ENCODE measurements around the gene KCNF1.

Gene KCNF1

DNA sequence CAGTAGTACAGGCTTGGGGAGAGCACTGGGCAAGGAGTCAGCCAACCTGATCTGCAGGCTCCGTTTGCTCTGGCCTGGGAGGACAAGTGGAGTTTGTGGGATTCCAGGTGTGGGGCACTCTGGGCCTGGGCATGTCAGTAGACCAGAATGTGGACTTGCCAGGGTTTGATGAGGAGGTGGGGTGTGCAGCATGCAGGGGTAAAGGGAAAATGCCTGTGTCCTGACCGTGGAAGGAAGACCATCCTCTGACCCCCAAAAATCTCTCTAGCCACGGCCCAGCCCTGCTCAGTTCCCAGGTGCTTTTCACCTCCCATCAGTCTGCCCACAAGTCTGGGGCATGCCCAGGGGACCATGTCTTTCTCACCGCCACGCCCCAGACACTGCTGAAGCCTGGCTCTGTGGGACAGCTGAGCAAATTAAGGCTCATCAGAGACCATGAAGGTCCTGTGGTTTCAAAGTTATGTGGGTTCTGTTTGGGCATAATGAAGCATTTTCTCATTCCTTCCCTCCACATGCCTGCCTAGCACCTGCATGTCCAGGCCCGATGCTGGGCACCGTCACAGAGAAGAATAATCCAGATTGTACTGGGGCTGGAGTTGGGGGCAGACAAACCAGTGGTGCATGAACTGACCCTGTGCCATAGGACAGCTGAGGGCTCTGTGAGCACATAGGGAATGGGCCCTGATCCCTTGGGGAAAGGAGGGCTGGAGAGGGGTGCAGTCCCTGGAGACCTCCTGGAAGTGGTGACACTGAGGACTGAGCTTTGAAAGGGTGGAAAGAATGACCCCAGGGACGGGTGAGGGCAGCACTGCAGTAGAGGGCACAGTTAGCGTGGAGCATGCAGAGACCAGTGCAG is 6.5 kb upstream of the KCNF1 start:
- DNase-seq: no peak

DNA sequence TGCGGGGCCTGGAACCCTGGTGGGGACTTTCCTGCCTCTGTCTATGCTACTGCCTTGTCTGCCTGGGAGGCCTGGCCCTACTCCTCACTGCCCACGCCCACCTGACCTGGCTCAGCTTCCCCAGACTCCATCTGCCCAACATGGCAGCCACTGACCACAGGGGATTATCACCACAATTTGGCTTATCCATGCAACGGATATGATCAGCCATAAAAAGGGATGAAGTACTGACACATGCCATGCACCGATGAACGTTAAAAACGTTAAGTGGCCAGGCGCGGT is 5.9 kb upstream of the KCNF1 start:
- no peak for DNase-seq

DNA sequence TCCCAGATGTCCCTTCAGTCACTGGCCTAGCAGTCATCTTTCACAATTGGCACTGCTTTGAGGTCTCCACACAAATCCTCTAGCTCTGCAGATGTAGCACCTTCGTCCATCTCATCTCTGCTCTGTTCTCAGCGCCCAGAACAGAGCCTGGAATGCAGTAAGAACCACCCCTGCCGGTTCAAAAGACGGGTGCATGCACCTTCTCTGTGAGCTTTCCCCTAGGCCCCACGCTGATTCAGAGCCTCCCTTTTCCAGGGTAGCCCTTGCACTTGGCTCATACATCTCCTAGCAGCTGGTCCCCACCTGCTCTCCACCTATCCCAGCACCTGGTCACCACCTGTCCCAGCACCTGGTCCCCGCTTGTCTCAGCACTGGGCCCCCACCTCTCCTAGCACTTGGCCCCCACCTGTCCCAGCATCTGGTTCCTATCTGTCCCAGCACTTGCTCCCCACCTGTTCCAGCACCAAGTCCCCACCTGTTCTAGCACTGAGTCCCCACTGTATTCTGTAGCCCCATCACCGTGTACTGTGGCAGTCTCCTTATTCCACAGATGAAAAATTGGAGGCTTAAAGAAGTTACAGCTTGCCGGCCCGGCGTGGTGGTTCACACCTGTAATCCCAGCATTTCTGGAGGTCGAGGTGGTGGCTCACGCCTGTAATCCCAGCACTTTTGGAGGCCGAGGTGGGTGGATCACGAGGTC is 4.7 kb upstream of the KCNF1 start:
- peak; percentile 26 for DNase-seq

GRCh38 chr2:10908195-10908594 is 3.5 kb upstream of the KCNF1 start:
- no peak for DNase-seq

DNA sequence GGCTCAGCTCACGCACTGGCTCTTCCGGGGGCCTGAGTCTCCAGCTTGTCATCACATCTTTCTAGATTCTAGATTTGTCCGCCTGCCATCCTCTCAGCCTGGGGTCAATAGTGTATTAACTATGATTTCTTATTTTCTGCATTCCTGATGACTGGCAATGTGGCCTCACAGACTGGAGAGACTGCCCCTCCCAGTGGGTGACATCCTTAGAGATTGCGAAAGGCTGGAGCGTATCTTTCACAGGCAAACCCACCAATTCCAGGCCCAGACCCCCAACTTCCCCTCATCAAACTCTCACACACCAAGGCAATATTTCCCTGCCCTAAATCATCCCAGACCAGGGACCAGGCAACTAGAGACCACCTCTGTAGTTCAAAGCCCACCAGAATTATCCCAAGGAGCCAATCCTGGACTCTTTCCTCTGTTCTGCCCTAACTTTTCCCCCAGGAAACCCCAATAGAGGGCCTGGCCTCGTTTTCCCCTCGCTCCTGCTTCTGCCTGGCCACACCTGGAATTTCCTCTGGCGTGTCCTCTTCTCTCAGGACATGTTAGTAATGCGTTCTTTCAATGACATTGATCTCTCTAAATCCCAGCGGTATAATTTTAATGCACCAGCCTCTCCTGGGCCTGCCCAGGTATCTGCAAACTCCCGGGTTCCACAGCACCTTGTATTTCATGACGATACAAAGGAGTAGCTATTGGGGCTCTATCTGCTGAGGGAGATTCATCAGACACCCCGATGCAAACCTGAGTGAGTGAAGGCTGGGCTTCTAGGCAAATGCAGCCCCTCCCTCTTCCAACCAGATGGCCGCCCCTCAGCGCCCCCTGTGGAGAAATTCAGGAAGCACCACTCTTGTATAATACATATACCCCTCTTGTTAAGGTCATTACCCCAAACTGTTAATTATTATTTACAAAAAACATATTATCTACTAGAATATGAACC is 2.4 kb upstream of the KCNF1 start:
- DNase-seq: peak; percentile 67

GRCh38 chr2:10909996-10910341 is 1.8 kb upstream of the KCNF1 start:
- DNase-seq: peak; percentile 67

DNA sequence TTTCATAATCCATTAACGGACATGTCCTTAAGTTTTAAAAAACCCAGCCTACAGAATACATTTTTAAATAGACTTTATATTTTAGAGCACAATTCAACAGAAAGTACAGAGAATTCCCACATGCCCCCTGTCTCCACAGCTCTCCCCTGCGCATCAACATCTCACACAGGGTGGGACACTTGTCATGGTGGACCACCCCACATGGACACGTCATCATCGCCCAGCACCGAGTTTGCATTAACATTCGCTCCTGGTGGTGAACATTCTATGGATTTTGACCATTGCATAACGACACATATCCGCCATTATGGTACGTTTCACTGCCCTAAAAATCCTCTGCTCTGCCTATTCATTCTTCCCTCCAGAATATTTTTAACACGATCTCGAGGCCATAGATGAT is 1.1 kb upstream of the KCNF1 start:
- DNase-seq: no peak

DNA sequence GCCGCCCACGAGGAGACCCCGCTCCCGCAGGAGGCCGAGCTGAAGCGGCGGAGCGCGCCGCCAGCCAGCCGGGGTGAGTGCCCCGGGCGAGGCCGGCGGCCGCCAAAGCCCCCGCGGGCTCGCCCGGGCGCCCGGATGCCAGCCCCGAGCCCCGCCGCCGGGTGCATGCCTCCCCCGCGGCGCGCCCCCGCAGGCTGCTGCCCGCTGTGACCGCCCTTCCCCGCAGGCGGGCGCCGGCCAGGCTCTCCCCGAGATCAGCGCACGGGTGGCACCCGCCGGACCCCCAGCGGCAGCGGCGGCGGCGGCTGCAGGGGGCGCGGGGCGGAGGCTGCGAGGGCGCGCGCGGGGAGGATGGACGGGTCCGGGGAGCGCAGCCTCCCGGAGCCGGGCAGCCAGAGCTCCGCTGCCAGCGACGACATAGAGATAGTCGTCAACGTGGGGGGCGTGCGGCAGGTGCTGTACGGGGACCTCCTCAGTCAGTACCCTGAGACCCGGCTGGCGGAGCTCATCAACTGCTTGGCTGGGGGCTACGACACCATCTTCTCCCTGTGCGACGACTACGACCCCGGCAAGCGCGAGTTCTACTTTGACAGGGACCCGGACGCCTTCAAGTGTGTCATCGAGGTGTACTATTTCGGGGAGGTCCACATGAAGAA is 470 bp downstream of the KCNF1 start:
- DNase-seq: no peak

- no peak for DNase-seq
Observed at GRCh38 chr2:10912796-10913455, 1.2 kb downstream of the KCNF1 start.

GRCh38 chr2:10913501-10914271 is 2.0 kb downstream of the KCNF1 start:
- no peak for DNase-seq

DNA sequence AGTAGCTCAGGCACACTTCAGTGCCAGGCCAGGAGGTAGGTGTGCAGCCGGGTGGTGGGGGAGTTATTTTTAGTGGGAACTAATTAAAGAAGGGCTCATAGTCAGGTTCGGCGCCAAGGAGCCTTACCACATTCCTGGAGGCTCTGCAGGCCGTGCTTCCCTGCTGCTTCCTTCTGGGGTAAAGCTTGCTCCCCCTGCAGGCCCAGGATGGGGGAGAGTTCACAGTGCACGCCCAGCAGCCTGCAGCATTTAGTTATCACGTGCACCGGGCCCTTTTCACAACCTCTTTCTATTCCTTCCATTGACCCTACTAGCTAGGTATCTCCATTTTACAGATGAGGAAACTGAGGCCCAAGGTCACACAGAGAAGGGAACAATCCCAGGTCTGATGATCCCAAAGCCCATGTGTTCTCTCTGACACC is 2.5 kb downstream of the KCNF1 start:
- DNase-seq: no peak

- no peak for DNase-seq
Observed at GRCh38 chr2:10915236-10915635, 3.5 kb downstream of the KCNF1 start.

DNA sequence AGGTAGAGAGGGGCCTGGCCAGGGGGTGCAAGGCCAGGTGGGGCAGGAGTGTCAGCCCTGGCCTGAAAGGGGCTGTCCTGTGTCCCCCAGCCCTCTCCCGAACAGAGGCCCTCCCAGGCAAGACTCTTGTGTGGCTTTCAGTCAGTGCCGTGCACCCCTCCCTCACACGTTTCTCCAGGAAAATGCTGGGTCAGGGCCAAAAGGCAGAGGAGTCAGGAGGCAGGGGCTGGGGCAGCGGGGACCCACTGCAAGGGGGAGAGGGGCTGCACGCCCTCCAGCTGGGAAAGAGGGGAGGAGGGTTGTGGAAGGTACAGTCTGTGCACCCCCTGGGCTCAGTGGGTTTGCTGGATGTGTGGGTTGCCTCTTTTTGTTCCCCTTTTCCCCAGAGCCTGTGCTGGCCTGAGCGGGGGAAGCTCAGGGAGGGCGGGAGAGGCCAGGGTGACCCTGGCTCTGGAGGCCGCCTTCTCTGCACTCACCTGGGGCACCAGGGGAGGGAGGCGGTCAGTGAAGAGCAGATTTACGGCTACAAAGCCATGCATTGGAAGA is 4.1 kb downstream of the KCNF1 start:
- DNase-seq: no peak

DNA sequence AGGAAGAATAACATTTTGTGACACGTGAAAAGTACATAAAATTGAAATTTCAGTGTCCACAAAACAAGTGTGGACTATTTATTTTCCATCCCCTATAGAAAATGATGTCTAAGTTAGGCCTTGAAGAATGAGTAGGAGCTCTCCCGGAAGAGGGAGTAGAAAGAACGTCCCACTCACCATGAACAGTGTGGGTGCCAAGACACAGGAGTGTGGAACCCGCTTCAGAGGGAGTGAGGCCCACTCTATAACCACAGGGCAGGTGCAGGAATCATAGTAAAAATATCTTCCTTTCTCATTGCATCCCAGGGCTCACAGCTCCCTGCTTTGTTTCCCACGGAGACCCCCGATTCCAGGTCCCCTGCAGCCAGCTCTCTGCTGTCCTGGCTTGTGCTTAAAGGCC is 5.2 kb downstream of the KCNF1 start:
- DNase-seq: no peak

GRCh38 chr2:10917927-10918326 is 6.2 kb downstream of the KCNF1 start:
- DNase-seq: no peak

DNA sequence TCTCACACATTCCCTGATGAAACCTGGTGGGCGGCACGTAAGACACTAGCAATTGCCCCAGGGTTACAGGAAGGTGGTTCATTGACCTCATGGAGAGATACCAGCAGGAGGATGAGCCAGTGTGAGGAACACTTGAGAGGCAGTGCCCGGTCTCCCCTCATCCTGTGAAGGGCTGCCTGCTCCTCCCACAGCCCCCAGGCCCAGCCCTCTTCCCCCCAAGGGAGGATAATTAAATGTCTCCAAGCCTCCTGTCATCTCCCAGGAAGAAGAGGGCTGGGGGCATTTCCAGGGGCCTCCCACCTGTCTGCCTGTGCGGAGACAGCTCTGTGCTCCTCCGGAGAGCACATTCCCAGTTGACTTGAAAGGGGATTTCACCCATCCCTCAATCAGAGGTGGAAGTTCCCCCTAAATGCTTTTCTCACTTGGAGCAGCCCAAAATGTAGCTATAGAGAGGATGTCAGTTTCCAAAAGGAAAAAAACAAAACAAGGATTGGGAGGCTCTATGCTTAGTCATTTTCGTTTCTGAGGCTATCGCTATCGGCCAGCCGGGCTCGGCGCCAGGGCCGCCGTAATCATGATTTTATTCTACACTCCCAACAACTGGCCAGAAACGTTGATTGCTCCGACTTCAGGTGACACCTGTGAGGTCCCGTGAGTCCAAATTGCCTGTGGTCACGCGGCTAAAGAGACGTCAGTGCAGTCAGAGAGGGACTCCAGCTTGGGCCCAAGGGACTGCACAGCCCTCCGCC is 7.1 kb downstream of the KCNF1 start:
- no peak for DNase-seq

DNA sequence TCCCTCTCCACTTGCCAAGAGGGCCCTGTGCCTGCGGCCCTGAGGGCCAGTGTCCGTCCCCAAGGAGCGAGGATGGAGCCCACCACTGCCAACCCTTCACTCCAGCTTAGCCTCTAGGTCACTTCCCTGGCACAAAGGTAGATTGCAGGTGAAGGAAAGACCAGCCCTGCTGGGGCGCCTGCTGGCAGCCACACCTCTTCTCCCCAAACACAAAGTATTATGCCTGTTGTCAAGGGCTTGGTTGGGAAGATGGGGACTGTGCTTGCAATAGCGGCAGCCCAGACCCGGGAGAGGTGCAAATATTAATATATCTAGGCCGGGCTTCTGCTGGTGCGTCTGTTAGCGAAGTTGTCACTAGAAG is 7.7 kb downstream of the KCNF1 start:
- DNase-seq: no peak

DNA sequence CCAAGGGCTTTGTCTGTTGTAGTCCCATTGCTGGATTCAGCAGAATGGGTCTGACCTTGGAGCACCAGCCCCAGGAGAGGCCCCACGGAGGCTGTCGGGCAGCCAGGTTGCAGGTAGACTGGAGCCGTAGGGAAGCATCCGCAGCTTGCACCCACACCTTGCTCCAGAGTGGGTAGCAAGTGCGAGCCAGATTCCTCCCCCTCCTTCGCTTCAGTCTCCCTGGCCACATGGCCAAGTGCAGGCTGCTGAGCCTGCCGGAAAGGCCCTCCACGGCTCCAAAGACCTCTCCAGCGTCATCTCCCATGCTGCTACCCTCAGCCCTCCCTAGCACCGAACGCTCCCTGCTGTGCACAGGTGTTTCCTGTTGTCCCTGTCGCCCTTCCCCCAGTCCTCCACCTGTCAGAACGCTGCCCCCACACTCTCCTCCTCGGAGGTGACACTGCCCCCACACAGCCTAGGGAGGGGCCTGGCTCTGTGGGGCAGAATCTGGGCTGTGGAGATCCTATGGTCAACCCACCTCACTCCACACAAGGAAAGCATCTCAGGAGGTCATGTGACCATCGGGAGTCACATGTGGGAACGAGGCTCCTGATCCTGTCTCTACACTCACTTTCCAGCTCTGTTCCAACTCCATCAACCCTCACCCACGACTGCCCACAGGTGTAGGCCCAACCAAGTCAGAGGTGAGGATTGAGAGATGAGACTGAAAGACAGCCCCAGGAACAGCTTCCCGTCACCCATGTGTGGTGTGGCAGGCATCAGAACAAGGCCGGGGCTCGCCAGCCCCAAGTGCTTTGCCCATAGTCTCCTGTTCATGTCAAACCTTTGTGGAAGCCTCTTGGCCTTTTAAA is 8.3 kb downstream of the KCNF1 start:
- peak; percentile 87 for DNase-seq

DNA sequence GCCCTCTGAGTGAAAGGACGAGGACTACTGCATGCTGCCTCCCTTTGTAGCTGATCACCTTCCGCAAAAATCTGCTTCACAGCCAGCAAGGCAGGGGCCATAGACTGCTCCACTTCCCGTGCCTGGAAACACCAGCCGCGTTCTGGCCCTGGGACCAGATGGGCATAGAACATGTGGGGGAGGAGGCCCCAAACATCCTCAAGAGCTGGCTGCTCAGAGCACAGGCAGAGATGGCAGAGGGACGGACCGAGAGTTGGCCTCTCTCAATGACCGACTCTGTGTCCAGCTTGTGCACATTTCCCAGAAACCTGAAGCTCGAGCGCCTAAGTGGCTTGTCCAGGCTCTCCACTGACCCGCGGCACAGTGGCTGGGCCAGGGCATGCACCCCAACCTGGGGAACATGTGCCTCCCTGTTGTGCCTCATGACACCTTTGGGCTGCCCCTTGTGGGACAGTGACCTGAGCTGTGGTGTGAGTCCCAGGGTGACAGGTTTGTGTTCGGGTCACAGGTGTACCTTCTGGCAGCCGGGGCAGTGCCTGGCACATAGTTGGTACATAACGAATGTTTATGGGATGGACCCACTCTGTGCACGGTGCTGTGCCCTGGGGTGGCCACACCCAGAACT is 9.1 kb downstream of the KCNF1 start:
- no peak for DNase-seq
